ENCODE data around the gene ATRX.

DNA sequence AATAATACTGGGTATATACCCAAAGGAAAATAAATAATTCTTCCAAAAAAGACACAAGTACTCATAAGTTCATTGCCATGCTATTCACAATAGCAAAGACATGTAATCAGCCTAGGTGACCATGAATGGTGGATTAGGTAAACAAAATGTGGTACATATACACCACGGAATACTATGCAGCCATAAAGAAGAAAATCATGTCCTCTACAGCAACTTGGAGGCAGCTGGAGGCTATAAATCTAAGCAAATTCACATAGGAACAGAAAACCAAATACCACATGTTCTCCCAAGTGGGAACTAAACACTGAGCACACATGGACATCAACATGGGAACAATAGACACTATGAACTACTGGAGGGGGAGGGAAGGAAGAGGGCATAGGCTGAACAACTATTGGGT lies 146.2 kb downstream of the ATRX start:
- no peak for TF ChIP-seq EZH2 (IDR thresholded peaks at IDR 0.05)
- TF ChIP-seq POLR2AphosphoS5 (IDR thresholded peaks at IDR 0.05; ENCODE audit: borderline replicate concordance, low read depth, low read length): no peak
- TF ChIP-seq FOXP2 (optimal IDR thresholded peaks at IDR 0.05; ENCODE audit: control extremely low read depth, extremely low read length, insufficient read depth): no peak
